HCT116 (cell line): ENCODE measurements around the gene FCN3. TPM values are rescaled to one million over a fixed set of nuclear protein-coding genes. Genes with fewer than 3 reads are reported as not detected.

Source experiments
- ATAC-seq: fragments of 200-7000 bp; cut with Tn5 transposase; 2 replicates; pipeline ENCODE4 v1.9.1; 2020; ENCODE audit warnings: mild to moderate bottlenecking, moderate library complexity
- BruUV-seq: library from RNA; stranded (reverse); fragments of 400-500 nt; replicated peaks from 2 replicates; lab custom pipeline; 2021; lab: Mats Ljungman, UMichigan
- CTCF ChIA-PET: fragments of 300-600 bp; sonication (Branson Sonifier 250); formaldehyde crosslinking; loops from one replicate; lab custom pipeline; 2021; ENCODE audit warnings: antibody characterized with exemption; lab: Charles Lee
- POLR2A ChIA-PET: fragments of 300-600, 350-600 bp; sonication (Branson Sonifier 250); formaldehyde crosslinking; loops from one replicate; lab custom pipeline; 2021; ENCODE audit warnings: antibody characterized with exemption; lab: Charles Lee
- RAD21 ChIA-PET, 2 experiments: fragments of 300-600 bp; sonication (Branson Sonifier 250); formaldehyde crosslinking; loops; one replicate each; lab custom pipeline; 2023; ENCODE audit warnings: low total read pairs in 2 of 2; ENCODE audit not compliant: uncharacterized antibody in 2 of 2, unreplicated experiment in 2 of 2, low non-redundant PET in 1 of 2; lab: Charles Lee
- DNase-seq: peaks from one replicate; pipeline ENCODE4 v3.0.0-alpha.2; 2010; ENCODE audit warnings: low read depth, low spot score
- H2AFZ ChIP-seq: fragments of 200-600 bp; shearing (Covaris generic), sonication (generic); 2 replicates; pipeline ENCODE4 v1.6.1; 2017; ENCODE audit warnings: low read depth, mixed run types, mixed read lengths, antibody characterized with exemption, low read length; ENCODE audit not compliant: poor library complexity, severe bottlenecking
- H3K27ac ChIP-seq: 2 replicates; pipeline ENCODE4 v1.5.1; 2012; ENCODE audit warnings: low read depth, low read length
- H3K27me3 ChIP-seq: fragments of 200-600 bp; sonication (generic); 2 replicates; pipeline ENCODE4 v1.6.1; 2016; ENCODE audit warnings: mixed run types, low read length, mixed read lengths; ENCODE audit not compliant: insufficient read depth
- H3K36me3 ChIP-seq, 2 experiments: fragments of 200-500 bp in 1 of 2; fragments of 200-600 bp in 1 of 2; sonication (Bioruptor generic) in 1 of 2; sonication (generic) in 1 of 2; 2 replicates each; pipeline versions ENCODE4 v1.5.1 to v1.6.1; 2014 to 2016; ENCODE audit warnings: low read length in 2 of 2, inconsistent platforms in 1 of 2, mixed read lengths in 1 of 2, mixed run types in 1 of 2; ENCODE audit not compliant: insufficient read depth in 2 of 2, control insufficient read depth in 1 of 2
- H3K4me1 ChIP-seq, 2 experiments: fragments of 200-600 bp in 1 of 2; sonication (generic) in 1 of 2; 2 replicates each; pipeline versions ENCODE4 v1.5.1 to v1.6.1; 2012 to 2017; ENCODE audit warnings: low read length in 2 of 2, inconsistent platforms in 1 of 2, mild to moderate bottlenecking in 1 of 2, mixed read lengths in 1 of 2, mixed run types in 1 of 2, moderate library complexity in 1 of 2; ENCODE audit not compliant: insufficient read depth in 2 of 2, control insufficient read depth in 1 of 2
- H3K4me2 ChIP-seq: fragments of 200-600 bp; sonication (generic); 2 replicates; pipeline ENCODE4 v1.6.1; 2017; ENCODE audit warnings: mixed run types, low read length, mixed read lengths
- H3K4me3 ChIP-seq, 2 experiments: fragments of 200-600 bp in 1 of 2; sonication (generic) in 1 of 2; replicated peaks in 1 of 2; 2 replicates each; pipeline ENCODE4 v1.5.1; 2011 to 2016; ENCODE audit warnings: low read length in 2 of 2, control low read depth in 1 of 2, low read depth in 1 of 2, mild to moderate bottlenecking in 1 of 2, mixed read lengths in 1 of 2, mixed run types in 1 of 2
- H3K79me2 ChIP-seq: fragments of 200-600 bp; sonication (generic); 2 replicates; pipeline ENCODE4 v1.6.1; 2017; ENCODE audit warnings: mild to moderate bottlenecking, mixed run types, low read length, moderate library complexity, mixed read lengths; ENCODE audit not compliant: insufficient read depth
- H3K9ac ChIP-seq: fragments of 200-600 bp; sonication (generic); 2 replicates; pipeline ENCODE4 v1.6.1; 2016; ENCODE audit warnings: low read length, mixed read lengths
- H3K9me2 ChIP-seq: fragments of 200-600 bp; sonication (generic), shearing (Covaris generic); 2 replicates; pipeline ENCODE4 v1.6.1; 2017; ENCODE audit warnings: mixed run types, mild to moderate bottlenecking, moderate library complexity; ENCODE audit not compliant: insufficient read depth
- H3K9me3 ChIP-seq, 2 experiments: fragments of 200-500 bp in 1 of 2; fragments of 200-600 bp in 1 of 2; sonication (Bioruptor generic) in 1 of 2; sonication (generic) in 1 of 2; 2 replicates each; pipeline ENCODE4 v1.6.1; 2014 to 2017; ENCODE audit warnings: low read length in 2 of 2, mixed read lengths in 2 of 2, inconsistent platforms in 1 of 2, low read depth in 1 of 2, mild to moderate bottlenecking in 1 of 2, mixed run types in 1 of 2, moderate library complexity in 1 of 2; ENCODE audit not compliant: control insufficient read depth in 1 of 2, insufficient read depth in 1 of 2
- H4K20me1 ChIP-seq: fragments of 200-600 bp; sonication (generic), shearing (Covaris generic); 2 replicates; pipeline ENCODE4 v1.6.1; 2017; ENCODE audit warnings: mixed run types, mild to moderate bottlenecking, moderate library complexity; ENCODE audit not compliant: insufficient read depth
- CBX3 ChIP-seq: IDR thresholded peaks from 2 replicates; pipeline ENCODE4 v1.6.1; 2012; ENCODE audit warnings: low read depth
- CTCF ChIP-seq, 3 experiments: fragments of 200-600 bp in 1 of 3; sonication (generic) in 1 of 3; IDR thresholded peaks in 2 of 3; conservative IDR thresholded peaks in 1 of 3; 2 replicates each; pipeline ENCODE4 v1.5.1; 2012 to 2017; ENCODE audit warnings: low read depth in 2 of 3, low read length in 2 of 3, antibody characterized with exemption in 1 of 3, borderline replicate concordance in 1 of 3, control low read depth in 1 of 3, mild to moderate bottlenecking in 1 of 3, mixed read lengths in 1 of 3, mixed run types in 1 of 3, moderate library complexity in 1 of 3; ENCODE audit not compliant: insufficient read depth in 1 of 3
- EGR1 ChIP-seq: IDR thresholded peaks from 2 replicates; pipeline ENCODE4 v1.6.1; 2012; ENCODE audit warnings: low read depth
- ELF1 ChIP-seq: IDR thresholded peaks from 2 replicates; pipeline ENCODE4 v1.6.1; 2012; ENCODE audit warnings: low read depth, borderline replicate concordance
- EZH2 ChIP-seq: fragments of 200-600 bp; sonication (generic); IDR thresholded peaks from 2 replicates; pipeline ENCODE4 v1.6.1; 2017; ENCODE audit warnings: antibody characterized with exemption, mixed run types
- EZH2phosphoT487 ChIP-seq: fragments of 200-600 bp; IDR thresholded peaks from 2 replicates; pipeline ENCODE4 v1.6.1; 2018; ENCODE audit warnings: antibody characterized with exemption, borderline replicate concordance
- FOSL1 ChIP-seq: IDR thresholded peaks from 2 replicates; pipeline ENCODE4 v1.6.1; 2012; ENCODE audit warnings: low read depth
- MAX ChIP-seq: IDR thresholded peaks from 2 replicates; pipeline ENCODE4 v1.6.1; 2012
- POLR2A ChIP-seq: IDR thresholded peaks from 2 replicates; pipeline ENCODE4 v1.7.0; 2011; ENCODE audit warnings: borderline replicate concordance; ENCODE audit not compliant: insufficient read depth, insufficient read length; ENCODE audit errors: extremely low read depth
- POLR2AphosphoS5 ChIP-seq: IDR thresholded peaks from 2 replicates; pipeline ENCODE4 v1.6.1; 2011; ENCODE audit warnings: mild to moderate bottlenecking, low read depth, low read length, moderate library complexity
- SIN3A ChIP-seq: IDR thresholded peaks from 2 replicates; pipeline ENCODE4 v1.6.1; 2012; ENCODE audit warnings: low read depth
- SRF ChIP-seq: IDR thresholded peaks from 2 replicates; pipeline ENCODE4 v1.6.1; 2012; ENCODE audit warnings: low read depth
- TCF7L2 ChIP-seq: IDR thresholded peaks from 2 replicates; pipeline ENCODE4 v1.7.0; 2011; ENCODE audit warnings: borderline replicate concordance, inconsistent platforms; ENCODE audit not compliant: insufficient read depth, insufficient read length; ENCODE audit errors: extremely low read depth
- YY1 ChIP-seq: IDR thresholded peaks from 2 replicates; pipeline ENCODE4 v1.6.1; 2011; ENCODE audit warnings: low read length, low read depth, moderate library complexity, mild to moderate bottlenecking; ENCODE audit not compliant: insufficient replicate concordance; ENCODE audit errors: extremely low read depth
- ZBTB33 ChIP-seq: IDR thresholded peaks from 2 replicates; pipeline ENCODE4 v1.6.1; 2011; ENCODE audit warnings: mild to moderate bottlenecking, low read length, moderate library complexity; ENCODE audit not compliant: insufficient replicate concordance; ENCODE audit errors: extremely low read depth
- ZFX ChIP-seq: fragments of 450-650 bp; IDR thresholded peaks from 2 replicates; pipeline ENCODE4 v1.6.1; 2017
- ZNF274 ChIP-seq: fragments of 200-500 bp; sonication (Bioruptor generic); IDR thresholded peaks from 2 replicates; pipeline ENCODE4 v1.6.1; 2014; ENCODE audit warnings: mild to moderate bottlenecking, low read depth, low read length, inconsistent platforms
- intact Hi-C: fragments of 100-400 bp; cut with micrococcal nuclease; formaldehyde crosslinking; loops from 2 replicates; pipeline ENCODE4 v1.10.0; 2022
- total RNA-seq: library from RNA; stranded (reverse); gene quantifications from one replicate; pipeline ENCODE4 v1.2.1, GENCODE V29; 2021; ENCODE audit not compliant: unreplicated experiment

Gene FCN3
- total RNA-seq, 1 experiment from 2014 or later: 1.2 TPM

GRCh38 chr1:27353166-27353565 lies 21.5 kb downstream of the FCN3 start:
- POLR2A ChIA-PET: interaction anchor here (1.9 to 2.4 kb wide), 2 partner anchors 11 to 13 kb away, joined by 10 to 14 read pairs; partner anchors contain the start of genes MAP3K6 and SYTL1
- DNase-seq (no peak), ATAC-seq (no peak)
- no peak overlapping the region for H3K4me3 ChIP-seq
- intact Hi-C loops: no loop called here
- RAD21 ChIA-PET: no interaction called here
- H2AFZ ChIP-seq: no peak overlapping the region
- H4K20me1 ChIP-seq: no peaks in the 10 kb centered on the region
- H3K27me3 ChIP-seq: no peaks in the 10 kb centered on the region
- no peaks in the 10 kb centered on the region for H3K79me2 ChIP-seq
- no peaks in the 10 kb centered on the region for H3K9me3 ChIP-seq
- no TSS peak for BruUV-seq
- H3K4me2 ChIP-seq: no peak overlapping the region
- H3K36me3 ChIP-seq: peaks cover 0 to 7% of the 10 kb centered on the region in 2 experiments; a peak in 1 of 4 replicates
- CTCF ChIA-PET: interaction anchor here (1.2 kb wide), 1 partner anchor 9 kb away, joined by 3 read pairs; no protein-coding TSS in a partner anchor
- H3K9ac ChIP-seq: no peak overlapping the region
- TF ChIP-seq EGR1: no peak
- no peak for TF ChIP-seq POLR2A
- no peak for TF ChIP-seq EZH2
- TF ChIP-seq SRF: no peak
- TF ChIP-seq YY1: no peak
- no peak for TF ChIP-seq CTCF (IDR thresholded peaks at IDR 0.05 in 2 of 3, conservative IDR thresholded peaks at IDR 0.05 in 1 of 3; ENCODE audit: borderline replicate concordance in 1 of 3, insufficient read depth in 1 of 3, low read depth in 2 of 3, low read length in 2 of 3)
- TF ChIP-seq POLR2AphosphoS5: no peak
- no peak for TF ChIP-seq ELF1
- no peak for TF ChIP-seq FOSL1
- TF ChIP-seq EZH2phosphoT487: no peak
- no peak for TF ChIP-seq TCF7L2
- TF ChIP-seq CBX3: no peak
- TF ChIP-seq ZBTB33: no peak
- TF ChIP-seq ZFX: no peak
- TF ChIP-seq SIN3A: no peak
- no peak for TF ChIP-seq ZNF274
- no peak for TF ChIP-seq MAX
- H3K4me1 ChIP-seq: peaks cover 17 to 26% of the 10 kb centered on the region in 2 experiments
- H3K27ac ChIP-seq: no peak overlapping the region
- H3K9me2 ChIP-seq: no peaks in the 10 kb centered on the region
